OCI-M1 (cell line): Measurements from ENCODE around the gene AGPAT2.

Source experiments
- DNase-seq: peaks from one replicate; lab custom pipeline; 2025; lab: John Stamatoyannopoulos, UW

AGPAT2 gene

DNA sequence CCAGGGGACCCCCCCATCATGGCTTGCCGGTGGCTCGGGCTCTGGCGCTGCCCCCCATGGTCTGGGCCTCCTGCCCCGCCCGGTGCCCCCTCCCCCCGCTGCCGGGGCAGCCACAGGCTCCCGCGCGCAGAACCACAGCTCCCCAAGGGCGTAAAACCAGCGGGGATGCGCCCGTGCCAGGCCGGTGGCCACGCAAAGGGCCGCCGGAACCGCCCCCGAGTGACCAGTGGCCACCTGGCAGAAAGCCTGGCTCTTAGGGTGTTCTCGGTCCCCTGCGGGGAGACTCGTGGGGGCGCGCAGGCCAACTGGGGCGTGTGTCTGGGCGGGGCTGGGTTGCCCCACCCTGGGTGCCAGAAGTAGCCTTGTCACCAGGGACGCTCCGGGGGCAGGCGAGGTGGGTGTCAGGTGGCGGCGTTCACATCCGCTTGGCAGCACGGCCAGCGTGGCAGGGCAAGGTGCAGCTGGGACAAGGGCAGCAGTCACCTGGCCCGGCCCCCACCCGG, 515 bp upstream of the AGPAT2 start:
- no peak for DNase-seq

DNA sequence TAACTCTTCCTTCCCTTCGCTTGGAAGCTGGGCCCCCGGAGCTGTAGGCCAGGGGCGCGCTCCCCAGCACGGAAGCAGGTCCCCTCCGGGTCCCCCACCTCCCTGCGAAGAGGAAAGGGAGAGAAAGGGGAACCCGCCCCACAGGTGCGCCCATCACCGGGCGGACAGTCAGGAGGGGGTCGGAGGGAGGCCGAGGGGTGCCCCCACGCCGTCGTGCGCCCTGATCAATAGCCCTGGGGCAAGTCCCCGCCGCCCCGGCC, 793 bp downstream of the AGPAT2 start:
- no peak for DNase-seq

DNA sequence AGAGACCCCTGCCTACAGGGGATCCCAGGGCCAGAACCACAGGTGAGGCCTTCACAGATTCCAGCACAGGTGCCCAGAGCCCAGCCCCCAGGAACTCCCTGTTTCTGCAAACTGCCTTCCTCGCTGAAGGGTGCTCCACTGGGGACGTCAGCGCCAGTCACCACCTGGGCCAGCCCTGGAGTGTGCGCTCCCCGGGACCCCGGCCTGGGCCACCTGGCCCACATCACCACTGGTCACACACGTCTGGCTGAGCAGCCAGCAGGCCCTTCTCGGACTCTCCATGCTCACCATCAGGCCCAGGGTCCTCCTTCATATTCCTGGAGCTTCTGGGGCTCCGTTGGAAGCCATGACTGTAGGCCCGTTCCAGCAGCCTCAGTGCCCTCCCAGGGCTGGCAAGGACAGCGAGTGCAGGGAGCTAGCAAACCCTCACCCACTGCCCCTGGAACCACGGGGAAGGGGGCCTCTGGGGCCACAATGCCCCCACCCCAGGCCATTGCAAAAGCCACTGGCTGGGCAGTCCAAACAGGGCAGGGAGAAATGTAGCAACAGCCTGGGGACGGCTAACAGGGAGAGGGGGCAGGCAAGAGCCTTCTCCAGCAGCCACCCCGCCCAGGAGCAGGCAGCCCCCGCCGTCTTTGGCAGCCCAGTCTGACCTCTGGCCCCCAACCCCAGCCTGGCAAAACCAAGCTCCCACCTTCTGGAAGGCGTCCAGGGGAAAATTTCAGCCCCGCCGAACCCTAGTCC, 1.3 kb downstream of the AGPAT2 start:
- DNase-seq: no peak

DNA sequence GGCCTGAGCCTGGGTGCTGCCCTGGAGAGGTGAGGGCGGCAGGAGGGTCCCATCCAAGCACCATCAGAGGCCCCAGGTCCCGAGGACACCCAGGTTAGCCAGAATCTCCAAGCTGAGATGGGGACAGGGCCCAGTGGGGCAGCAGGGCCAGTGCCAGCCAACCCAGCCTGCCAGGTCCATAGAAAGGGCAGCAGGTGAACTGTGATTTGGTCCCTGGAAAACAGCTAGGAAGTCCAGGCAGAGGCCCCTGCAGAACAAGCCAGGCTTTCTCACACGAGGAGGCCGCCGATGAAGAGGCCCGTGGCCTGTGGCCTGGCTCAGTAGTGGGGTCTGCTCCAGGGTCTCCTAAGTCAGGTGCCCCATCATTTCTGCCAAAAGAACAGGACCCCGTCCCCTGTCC, 2.0 kb downstream of the AGPAT2 start:
- DNase-seq: no peak

DNA sequence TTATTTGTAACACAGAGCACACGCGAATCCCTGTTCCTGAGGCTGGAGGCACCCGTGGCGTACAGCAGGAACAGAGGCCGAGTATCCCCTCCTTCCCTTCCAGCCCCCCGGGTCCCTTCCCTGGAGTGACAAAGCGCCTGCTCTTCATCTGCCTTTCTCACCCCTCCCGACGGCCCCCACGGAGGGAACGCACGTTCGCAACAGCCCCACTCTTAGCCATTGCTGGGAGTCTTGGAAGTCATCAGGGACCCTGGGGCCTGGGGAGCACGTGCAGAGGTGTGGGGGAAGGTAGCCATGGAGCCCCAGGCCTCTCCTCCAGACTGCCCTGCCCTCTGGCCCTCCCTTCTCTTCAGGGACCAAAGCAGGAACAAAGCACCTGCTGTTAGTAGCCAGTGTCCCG, 2.5 kb downstream of the AGPAT2 start:
- DNase-seq: no peak

DNA sequence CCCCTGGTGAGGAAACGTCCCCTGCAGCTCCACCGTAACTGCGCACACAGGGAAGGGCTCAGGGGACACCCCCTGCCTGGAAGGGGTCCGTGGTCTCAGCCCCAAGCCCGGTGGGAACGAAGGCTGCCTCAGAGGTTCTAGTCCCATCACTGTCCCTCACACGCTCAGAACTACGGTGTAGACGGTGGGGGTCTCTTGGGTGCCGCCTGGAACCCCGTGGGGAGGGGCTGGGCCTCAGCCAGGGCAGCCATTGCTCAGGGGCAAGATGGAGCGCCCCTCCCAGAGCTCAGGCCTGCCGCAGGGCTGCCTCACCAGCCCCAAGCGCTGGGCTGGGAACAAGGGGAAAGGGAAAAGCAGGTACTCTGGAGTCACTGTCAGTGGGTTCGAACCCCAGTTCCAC, 2.9 kb downstream of the AGPAT2 start:
- no peak for DNase-seq

DNA sequence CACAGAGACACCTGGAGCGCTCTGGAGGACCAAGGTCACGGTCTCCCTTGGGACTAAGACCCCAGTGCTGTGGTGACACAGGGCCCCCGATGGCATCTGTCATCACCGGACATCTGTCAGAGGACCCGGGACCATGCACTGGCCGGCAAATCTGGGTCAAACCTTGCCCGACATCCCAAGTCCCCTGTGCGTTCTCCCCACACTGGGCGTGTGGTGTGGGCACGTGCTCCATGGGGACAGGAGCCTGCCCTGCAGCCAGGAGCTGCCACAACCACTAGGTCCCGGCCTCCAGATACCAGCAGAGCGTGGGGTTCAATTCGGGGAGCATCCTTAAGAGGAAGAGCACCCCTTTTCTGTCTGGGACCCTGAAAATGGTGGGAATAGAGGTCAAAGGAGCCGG, 3.5 kb downstream of the AGPAT2 start:
- no peak for DNase-seq

DNA sequence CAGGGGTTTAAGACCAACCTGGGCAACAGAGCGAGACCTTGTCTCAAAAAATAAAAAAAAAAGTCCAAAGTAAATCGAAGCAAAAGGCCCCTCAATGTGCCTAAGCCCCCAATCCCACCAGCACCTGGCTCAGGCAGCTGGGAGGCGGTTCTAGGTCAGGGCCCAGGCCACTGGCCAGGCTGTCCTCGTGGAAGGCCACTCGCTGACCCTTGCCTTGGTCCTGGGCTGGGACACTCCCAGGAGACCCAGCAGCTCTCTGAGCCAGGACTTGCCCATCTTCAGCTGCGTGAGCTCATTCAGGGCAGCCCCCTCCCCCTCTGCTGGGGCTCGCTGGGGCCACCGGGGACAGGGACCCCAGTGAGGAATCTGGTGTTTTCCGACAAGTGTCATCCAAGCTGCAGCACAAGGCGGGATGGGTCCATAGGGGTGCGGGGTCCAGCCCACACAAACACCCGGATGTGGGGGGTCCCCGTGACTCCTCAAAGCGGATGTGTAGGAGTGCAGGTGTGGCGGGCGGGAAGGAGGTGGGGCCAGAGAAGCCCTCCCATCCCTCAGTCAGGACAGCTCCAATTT, 4.0 kb downstream of the AGPAT2 start:
- no peak for DNase-seq

DNA sequence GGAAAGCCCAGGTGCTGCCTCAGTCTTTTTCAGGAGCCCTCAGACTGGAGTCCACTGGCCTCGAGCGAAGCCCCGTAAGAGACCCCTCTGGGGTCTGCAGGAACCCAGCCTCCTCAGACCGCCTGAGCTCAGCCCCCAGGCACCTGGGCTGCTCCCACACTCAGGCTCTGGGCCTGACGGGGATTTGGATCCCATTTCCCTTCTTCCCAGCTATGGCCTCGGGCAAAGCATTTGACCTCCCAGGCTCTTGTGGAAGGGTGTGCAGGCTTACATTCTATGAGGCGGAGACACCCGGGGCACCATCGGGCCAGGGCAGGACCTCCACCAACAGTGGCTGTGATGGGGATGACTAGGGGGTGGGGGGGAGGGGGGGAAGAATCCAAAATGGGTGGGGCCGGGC, 4.5 kb downstream of the AGPAT2 start:
- no peak for DNase-seq

DNA sequence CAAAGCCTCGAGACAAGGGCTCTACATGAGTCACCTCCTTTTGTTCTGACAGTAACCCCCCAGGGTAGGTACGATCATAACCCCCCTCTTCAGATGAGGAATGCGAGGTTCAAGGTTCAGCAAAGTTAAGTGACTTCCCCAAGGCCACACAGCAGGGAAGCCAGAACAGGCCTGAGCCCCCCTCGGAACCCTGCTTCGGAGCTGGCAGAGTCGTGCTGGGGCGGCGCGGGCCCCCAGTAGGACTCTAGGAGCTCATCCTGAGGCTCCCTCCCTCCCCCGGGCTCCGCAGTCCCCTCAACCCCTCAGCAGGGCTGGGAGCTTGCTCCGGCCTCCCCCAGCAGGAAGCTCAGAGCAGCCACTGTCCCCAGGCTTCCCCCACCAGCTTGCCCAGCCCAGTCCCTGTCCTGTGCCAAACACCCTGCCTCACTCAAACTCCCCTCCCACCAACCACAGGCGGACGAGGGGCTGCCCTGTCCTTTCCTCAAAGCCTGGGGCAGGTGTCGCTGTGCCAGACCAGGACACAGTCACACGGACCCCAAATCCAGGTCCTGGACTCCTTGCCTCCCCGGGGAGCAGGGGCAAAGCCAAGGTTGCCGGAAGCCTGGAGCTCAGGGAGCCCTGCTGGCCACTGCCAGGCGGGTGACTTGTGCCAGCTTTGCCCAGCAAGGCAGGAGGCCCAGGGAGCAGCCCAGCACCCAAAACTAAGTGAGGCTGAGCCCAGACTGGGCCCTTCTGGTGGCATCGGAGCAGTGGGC, 5.1 kb downstream of the AGPAT2 start:
- no peak for DNase-seq

DNA sequence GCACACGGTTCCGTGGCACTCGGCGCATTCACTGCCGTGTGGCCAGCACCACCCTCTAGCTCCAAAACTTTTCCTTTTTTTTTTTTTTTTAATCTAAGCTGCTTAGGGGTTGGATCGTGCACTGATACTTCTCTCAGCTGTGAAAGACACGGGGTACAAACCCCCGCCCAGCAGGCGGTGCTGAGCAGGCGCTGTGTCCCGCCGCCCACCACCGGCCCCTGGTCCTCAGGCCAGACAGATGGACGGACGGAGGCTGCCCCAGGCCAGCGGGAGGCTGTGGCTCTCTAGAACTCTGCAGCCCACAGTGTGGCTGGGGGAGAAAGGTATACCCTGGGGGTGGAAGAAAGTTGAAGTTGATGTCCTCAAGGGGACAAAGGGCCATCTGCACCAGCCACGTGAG, 6.2 kb downstream of the AGPAT2 start:
- no peak for DNase-seq

DNA sequence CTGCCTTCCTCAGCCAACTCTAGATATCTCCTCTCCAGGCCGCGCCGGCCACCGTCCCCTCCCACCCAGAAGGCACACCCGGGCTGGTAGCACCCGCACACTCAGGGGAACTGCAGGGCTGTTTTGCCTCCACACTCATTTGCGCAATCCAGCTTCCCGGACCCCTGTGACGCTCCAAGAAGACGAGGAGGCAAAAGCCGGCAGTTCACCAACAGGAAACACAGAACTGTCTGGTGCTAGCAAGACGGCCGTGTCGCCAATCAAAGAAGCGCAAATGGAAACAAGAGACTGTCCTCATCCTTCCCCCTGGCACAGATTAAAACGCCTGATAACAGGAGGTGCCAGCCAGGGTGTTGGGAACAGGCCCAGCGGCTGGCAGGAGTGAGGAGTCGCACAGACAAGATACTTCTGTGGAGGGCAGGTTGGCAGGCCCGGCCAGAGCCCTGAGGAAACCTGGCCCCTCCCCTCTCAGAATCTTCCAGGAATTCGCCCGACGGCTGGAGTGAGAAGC, 7.8 kb downstream of the AGPAT2 start:
- no peak for DNase-seq

DNA sequence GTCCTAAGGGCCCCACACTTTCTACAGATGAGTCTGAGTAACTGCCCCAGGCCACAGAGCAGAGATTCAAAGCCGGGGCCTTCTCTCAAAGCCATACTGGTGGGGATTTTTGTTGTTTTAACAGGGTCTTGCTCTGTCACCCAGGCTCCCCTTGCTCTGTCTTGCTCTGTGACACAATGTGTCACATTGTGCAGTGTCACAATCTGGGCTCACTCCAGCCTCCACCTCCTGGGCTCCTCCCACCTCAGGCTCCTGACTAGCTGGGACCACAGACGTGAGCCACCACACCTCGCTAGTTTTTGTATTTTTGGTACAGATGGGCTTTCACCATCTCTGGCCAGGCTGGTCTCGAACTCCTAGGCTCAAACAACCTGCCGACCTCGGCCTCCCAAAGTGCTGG, 8.6 kb downstream of the AGPAT2 start:
- no peak for DNase-seq

DNA sequence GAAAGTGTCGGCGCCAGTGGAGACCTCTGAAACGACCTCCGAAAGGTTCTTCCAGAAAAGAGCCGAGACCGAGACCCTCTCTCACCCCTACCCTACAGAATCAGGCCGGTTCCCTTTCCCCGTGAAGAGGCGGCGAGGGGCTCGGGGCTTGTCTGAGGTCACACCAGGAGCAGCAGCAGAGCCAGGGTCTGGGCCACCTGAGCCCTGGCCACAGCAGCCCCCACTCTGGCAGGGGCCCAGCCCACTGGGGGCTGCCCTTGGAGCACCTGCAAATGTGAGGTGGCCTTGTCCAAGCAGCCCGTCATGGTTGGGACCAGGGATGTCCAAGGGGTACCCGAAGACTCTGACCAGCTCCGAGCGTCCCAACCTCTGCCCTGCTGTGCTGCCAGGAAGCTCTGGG, 9.2 kb downstream of the AGPAT2 start:
- no peak for DNase-seq

DNA sequence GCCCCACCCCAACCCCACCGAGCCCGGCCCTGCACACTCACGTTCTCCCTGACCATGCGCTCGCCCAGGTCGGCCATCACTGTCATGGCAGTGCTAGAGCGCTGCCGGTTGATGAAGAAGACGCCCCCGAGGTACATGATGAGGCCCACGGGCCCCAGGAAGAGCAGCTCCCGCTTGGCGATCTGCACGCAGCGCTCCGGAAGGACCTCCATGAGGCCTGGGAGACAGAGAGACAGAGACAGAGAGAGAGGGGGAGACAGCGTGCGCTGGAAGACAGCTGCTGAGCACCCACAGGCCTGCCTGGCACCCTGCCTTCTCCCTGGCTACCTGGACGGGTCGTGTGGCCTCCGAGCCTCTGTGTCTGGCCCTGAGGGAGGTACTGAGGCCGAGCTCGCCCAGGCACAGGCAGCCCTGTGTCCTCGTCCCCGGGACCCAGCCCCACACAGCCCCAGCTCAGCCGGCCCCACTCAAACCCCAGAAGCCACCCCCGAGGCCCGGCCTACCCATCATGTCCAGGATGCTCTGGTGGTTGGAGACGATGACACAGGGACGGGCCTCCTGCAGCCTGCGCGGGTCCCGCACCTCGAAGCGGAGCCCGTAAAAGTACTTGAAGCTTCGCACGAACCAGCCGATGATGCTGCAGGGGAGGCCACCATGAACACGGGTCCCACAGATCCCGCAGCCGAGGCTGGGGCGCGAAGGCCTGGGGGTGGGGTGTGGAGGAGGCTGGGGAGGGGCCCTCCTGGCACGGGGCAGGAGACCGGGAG, 10.2 kb downstream of the AGPAT2 start:
- DNase-seq: no peak

DNA sequence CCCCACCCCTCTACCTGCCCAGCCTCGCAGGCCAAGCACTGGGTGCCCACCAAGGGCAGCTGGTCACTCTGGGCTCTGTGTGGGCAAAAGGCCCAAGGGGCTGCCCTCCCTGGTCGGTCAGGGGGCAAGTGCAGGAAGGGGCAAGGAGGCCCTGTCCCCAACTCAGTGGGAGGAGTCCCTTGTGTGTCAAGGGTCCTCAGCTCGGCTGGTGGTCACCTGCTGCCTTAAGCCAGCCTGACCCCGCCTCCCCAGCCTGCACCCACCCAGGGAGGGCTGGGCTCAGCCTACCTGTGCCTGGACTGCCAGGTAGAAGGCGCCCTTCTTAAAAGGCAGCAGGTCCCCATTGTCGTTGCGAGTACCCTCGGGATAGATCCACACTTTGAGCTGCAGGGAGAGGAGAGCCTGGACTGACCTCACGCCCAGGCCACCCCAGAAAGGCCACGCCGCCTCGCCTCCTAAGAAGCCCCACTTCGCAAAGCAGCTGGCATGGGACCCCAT, 10.9 kb downstream of the AGPAT2 start:
- DNase-seq: no peak

DNA sequence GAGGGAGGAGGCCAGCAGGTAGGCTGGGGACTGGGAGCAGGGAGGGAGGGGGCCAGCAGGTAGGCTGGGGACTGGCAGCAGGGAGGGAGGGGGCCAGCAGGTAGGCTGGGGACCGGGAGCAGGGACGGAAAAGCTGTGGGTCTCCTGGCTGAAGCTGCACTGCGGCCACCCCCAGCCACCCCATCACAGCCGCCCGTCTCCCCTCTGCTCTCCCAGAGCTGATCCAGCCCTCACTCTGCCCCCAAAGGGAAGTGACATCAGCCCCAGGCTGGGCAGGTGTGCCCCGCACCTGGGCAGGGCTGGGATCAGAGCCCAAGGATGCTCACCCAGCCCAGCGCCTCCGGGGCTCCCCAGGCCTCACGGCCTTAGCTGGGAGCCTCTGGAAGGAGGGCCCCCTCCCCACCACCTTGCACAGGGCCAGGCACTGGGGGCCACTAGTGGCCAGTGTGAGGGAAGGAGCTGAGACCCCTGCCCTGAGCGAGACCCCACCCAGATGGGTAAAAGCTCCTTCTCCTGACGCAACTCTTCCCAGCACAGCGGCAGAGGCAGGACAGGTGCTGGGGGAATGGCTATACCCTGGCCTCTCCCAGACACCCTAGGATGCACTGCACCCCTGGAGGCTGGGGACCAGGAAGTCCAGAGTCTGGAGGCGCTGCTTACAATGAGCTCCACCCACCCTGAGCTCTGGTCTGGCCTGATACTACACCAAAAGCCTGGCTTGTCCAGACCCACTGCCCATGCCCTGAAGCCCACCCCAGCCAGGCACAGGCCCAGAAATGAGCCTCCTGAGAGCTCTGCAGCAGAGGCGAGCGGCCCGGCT, 11.6 kb downstream of the AGPAT2 start:
- no peak for DNase-seq

DNA sequence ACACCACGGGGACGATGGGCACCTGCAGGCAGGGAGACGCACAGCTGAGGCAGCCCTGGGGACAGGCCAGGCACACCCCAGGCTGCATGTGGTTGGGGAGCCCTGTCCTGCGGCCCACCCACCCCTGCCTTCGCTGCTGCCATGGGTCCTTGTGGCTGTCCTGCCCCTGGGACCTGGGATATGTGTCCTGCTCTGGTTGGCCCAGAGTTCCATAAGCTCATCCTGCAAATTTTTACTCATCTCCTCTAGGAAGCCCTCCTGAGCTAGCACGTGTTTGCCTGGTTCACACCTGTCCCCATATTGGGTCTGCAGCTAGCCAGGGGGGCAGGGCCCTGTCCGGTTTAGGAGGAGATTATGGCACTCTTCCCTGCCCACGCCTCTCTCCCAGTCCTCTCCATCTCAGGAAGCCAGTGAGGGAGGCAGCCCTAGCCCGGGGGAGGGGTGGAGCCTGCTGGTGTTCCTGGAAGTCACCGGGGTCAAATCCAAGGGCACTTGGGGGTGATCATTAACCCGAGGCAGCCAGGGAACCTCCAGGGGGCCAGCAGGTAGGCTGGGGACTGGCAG, 12.4 kb downstream of the AGPAT2 start:
- DNase-seq: no peak

DNA sequence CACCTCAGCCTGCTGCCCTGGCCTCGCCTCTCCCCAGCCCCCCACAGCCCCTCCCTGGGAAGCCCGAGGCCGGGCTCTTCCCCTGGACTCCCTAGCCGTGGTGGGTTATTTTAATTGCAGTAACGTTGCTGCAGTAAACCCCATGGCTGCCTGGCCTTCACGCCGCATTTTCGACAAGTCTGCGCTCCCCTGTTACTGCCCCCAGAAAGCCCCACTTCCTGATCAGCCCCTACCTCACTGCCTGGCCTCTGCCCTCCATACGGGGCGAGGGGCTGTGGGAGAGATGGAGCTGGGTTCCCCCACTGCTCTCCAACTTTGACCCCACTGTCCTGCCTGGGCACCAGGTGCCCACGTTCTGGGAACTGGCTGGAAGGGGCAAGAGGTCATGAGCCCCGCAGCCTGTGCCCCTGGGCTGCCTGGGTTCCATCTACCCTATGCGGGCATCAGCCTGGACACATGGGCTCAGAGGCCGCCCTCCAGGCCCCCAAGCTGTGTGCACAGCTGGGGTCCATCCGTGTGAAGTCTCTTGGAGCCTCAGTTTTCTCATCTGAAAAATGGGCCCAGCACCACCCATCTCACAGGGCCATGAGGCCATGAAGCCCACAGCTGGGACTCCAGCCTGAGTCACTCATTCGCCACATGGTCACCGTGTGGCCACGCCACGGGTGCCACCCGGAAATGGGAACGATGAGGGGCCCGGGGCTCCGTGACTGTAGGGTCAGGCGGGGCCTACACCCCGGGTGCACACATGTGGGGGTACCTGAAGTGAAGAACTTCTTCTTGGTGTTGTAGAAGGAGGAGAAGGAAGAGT, 13.1 kb downstream of the AGPAT2 start:
- DNase-seq: no peak
